Panc1 (cell line): Measurements from ENCODE around the gene DBET.
"Not testable (repeated sequence)": the region's sequence is repeated elsewhere in the genome, so short reads cannot be mapped to it uniquely, and the experiment has no call there.

Source experiments
- CTCF ChIP-seq: fragments of 450-650 bp; IDR thresholded peaks from 2 replicates; pipeline ENCODE4 v1.5.1; 2017; ENCODE audit warnings: mild to moderate bottlenecking
- POLR2AphosphoS5 ChIP-seq: IDR thresholded peaks from 2 replicates; pipeline ENCODE4 v1.6.1; 2012; ENCODE audit warnings: mild to moderate bottlenecking, low read depth, low read length, moderate library complexity
- REST ChIP-seq, 2 experiments: IDR thresholded peaks; 2 replicates each; pipeline ENCODE4 v1.6.1; 2011 to 2012; ENCODE audit warnings: low read depth in 2 of 2, control low read depth in 1 of 2, low read length in 1 of 2, mild to moderate bottlenecking in 1 of 2, moderate library complexity in 1 of 2; ENCODE audit not compliant: insufficient read depth in 1 of 2
- TCF7L2 ChIP-seq: IDR thresholded peaks from 2 replicates; pipeline ENCODE4 v1.6.1; 2011; ENCODE audit warnings: mild to moderate bottlenecking, low read depth, low read length, inconsistent platforms

GRCh38 chr4:190037704-190038388 is 26.5 kb upstream of the DBET start:
- TF ChIP-seq POLR2AphosphoS5; TCF7L2; REST (IDR thresholded peaks at IDR 0.05; ENCODE audit: insufficient read depth in 1 of 2, low read depth in 2 of 2, low read length in 1 of 2): not testable (repeated sequence)
- peak; percentile 58 for TF ChIP-seq CTCF
